ENCODE results near the gene EML3.

EML3 gene

GRCh38 chr11:62599069-62599696 is 13.4 kb downstream of the EML3 start:
- no peak for TF ChIP-seq CTCF (IDR thresholded peaks at IDR 0.05; ENCODE audit: borderline replicate concordance, control extremely low read depth, extremely low read depth, insufficient read depth, missing control alignments)
- in situ Hi-C loops (cut with MboI; ENCODE audit: low sequenced_read_pairs, unreplicated experiment), result no loop called here
- peak; percentile 94 for DNase-seq (ENCODE audit: low spot score)

GRCh38 chr11:62595124-62595523 is 17.5 kb downstream of the EML3 start:
- no peak for DNase-seq (ENCODE audit: low spot score)
- TF ChIP-seq CTCF (IDR thresholded peaks at IDR 0.05; ENCODE audit: borderline replicate concordance, control extremely low read depth, extremely low read depth, insufficient read depth, missing control alignments), result no peak
- in situ Hi-C loops (cut with MboI; ENCODE audit: low sequenced_read_pairs, unreplicated experiment), result no loop called here

GRCh38 chr11:62593434-62594044 is 19.0 kb downstream of the EML3 start:
- DNase-seq (ENCODE audit: low spot score), result peak; percentile 72
- TF ChIP-seq CTCF (IDR thresholded peaks at IDR 0.05; ENCODE audit: borderline replicate concordance, control extremely low read depth, extremely low read depth, insufficient read depth, missing control alignments), result peak; percentile 61
- in situ Hi-C loops (cut with MboI; ENCODE audit: low sequenced_read_pairs, unreplicated experiment), result no loop called here

- no peak for DNase-seq (ENCODE audit: low spot score)
- TF ChIP-seq CTCF (IDR thresholded peaks at IDR 0.05; ENCODE audit: borderline replicate concordance, control extremely low read depth, extremely low read depth, insufficient read depth, missing control alignments), result no peak
- in situ Hi-C loops (cut with MboI; ENCODE audit: low sequenced_read_pairs, unreplicated experiment), result no loop called here
Observed at GRCh38 chr11:62592989-62593421, 19.6 kb downstream of the EML3 start.

- in situ Hi-C loops (cut with MboI; ENCODE audit: low sequenced_read_pairs, unreplicated experiment), result no loop called here
- no peak for DNase-seq (ENCODE audit: low spot score)
- TF ChIP-seq CTCF (IDR thresholded peaks at IDR 0.05; ENCODE audit: borderline replicate concordance, control extremely low read depth, extremely low read depth, insufficient read depth, missing control alignments), result no peak
Observed at GRCh38 chr11:62592146-62592815, 20.3 kb downstream of the EML3 start.

GRCh38 chr11:62591448-62592145 is 21.0 kb downstream of the EML3 start, which contains the start of gene TUT1:
TUT1 (minus strand) TSS chr11:62591523; CDS start chr11:62591485, 38 bp downstream.
- no peak for TF ChIP-seq CTCF (IDR thresholded peaks at IDR 0.05; ENCODE audit: borderline replicate concordance, control extremely low read depth, extremely low read depth, insufficient read depth, missing control alignments)
- in situ Hi-C loops (cut with MboI; ENCODE audit: low sequenced_read_pairs, unreplicated experiment), result no loop called here

More at GRCh38 chr11:62591448-62592145, 21.0 kb downstream of the EML3 start, which contains the start of gene TUT1:
- peak; percentile 94 for DNase-seq (ENCODE audit: low spot score)

All from GM13976 (cell line).